ENCODE results near the gene KIAA1671. TPM values are rescaled to one million over a fixed set of nuclear protein-coding genes. Genes with fewer than 3 reads are reported as not detected.

KIAA1671 gene
- polyA plus RNA-seq, 1 of the 3 experiments (the other 2 are of a cell fraction): 7.4 TPM

DNA sequence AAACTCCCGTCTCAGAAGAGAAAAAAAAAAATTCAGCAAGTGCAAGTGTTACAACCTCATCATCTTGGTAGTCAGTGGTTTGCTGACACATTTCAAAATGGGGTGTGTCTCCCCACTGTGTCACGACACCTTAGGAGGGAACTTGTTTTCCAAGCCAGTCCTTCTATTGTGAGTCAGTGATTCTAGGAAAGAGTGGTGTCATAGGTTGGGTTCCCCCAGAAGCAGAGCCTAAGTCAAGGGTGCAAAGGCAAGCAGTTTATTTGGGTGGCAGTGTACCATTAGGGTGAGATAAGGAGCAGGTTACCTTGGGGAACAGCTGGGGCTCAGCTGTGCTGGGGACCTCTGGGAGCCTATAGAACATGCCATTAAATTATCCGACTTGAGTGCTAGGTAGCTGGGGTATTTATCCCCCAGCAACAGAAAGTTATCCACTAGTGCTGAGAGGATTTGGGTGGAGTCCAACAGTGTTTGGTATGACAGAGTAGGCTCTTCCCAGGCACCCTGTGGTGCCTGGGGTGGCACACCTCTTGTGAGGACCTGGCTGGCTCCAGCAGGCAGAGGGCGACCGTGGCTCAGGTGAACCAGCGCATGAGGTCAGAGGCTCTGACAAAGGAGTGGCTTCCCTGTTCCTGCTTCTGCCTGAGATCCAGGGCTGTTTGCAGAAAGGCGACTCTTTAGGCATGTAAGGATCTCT is 41.7 kb downstream of the KIAA1671 start:
- Histone ChIP-seq H3K9me3 (no peaks in the 10 kb centered on the region), H3K36me3 (replicated peaks in 1 of 2; ENCODE audit: control insufficient read depth in 1 of 2, insufficient read depth in 2 of 2, low read length in 1 of 2) (no peaks in the 10 kb centered on the region), H3K4me2 (no peak overlapping the region), H3K9me2 (no peaks in the 10 kb centered on the region), H4K20me1 (ENCODE audit: insufficient read depth) (no peaks in the 10 kb centered on the region), H3K27me3 (ENCODE audit: insufficient read depth) (no peaks in the 10 kb centered on the region), H3K27ac (ENCODE audit: low read depth in 2 of 2, low read length in 1 of 2) (no peak overlapping the region), H3F3A (replicated peaks; ENCODE audit: insufficient read depth) (peaks cover 10% of the 10 kb centered on the region), H3K9ac (no peak overlapping the region), H3K4me1 (ENCODE audit: control insufficient read depth in 1 of 2, insufficient read depth in 2 of 2, low read depth in 1 of 2, low read length in 1 of 2) (peaks cover 14 to 25% of the 10 kb centered on the region in 2 experiments; a peak in 3 of 4 replicates), H3K79me2 (ENCODE audit: insufficient read depth) (peaks cover 13% of the 10 kb centered on the region; the same call in 1 of the 2 replicates), H2AFZ (ENCODE audit: low read depth) (no peak overlapping the region), H3K4me3 (ENCODE audit: low read depth in 2 of 2, low read length in 1 of 2) (no peak overlapping the region)
- ChIA-PET POLR2A (no interaction called here), CTCF (interaction anchor here (0.6 to 1.4 kb wide), 2 partner anchors 55 to 110 kb away, joined by 3 read pairs; no protein-coding TSS in a partner anchor)
- no peak for DNase-seq
- TF ChIP-seq EP300 (IDR thresholded peaks at IDR 0.05; ENCODE audit: borderline replicate concordance in 1 of 2, low read depth in 1 of 2, low read length in 1 of 2): no peak
- no peak for TF ChIP-seq NRF1 (IDR thresholded peaks at IDR 0.05; ENCODE audit: low read depth, low read length)
- TF ChIP-seq FOSL2 (IDR thresholded peaks at IDR 0.05; ENCODE audit: borderline replicate concordance, low read depth): no peak
- TF ChIP-seq MXI1 (IDR thresholded peaks at IDR 0.05; ENCODE audit: low read depth, low read length): no peak
- no peak for TF ChIP-seq CHD2 (IDR thresholded peaks at IDR 0.05; ENCODE audit: low read length, partially characterized antibody)
- no peak for TF ChIP-seq FOXM1 (IDR thresholded peaks at IDR 0.05; ENCODE audit: low read depth)
- TF ChIP-seq SIN3A (IDR thresholded peaks at IDR 0.05; ENCODE audit: borderline replicate concordance, low read depth, low read length): no peak
- no peak for TF ChIP-seq RAD21 (IDR thresholded peaks at IDR 0.05; ENCODE audit: low read length)
- TF ChIP-seq, protein P1, sequence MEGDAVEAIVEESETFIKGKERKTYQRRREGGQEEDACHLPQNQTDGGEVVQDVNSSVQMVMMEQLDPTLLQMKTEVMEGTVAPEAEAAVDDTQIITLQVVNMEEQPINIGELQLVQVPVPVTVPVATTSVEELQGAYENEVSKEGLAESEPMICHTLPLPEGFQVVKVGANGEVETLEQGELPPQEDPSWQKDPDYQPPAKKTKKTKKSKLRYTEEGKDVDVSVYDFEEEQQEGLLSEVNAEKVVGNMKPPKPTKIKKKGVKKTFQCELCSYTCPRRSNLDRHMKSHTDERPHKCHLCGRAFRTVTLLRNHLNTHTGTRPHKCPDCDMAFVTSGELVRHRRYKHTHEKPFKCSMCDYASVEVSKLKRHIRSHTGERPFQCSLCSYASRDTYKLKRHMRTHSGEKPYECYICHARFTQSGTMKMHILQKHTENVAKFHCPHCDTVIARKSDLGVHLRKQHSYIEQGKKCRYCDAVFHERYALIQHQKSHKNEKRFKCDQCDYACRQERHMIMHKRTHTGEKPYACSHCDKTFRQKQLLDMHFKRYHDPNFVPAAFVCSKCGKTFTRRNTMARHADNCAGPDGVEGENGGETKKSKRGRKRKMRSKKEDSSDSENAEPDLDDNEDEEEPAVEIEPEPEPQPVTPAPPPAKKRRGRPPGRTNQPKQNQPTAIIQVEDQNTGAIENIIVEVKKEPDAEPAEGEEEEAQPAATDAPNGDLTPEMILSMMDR (IDR thresholded peaks at IDR 0.05): no peak
- TF ChIP-seq, protein P2, sequence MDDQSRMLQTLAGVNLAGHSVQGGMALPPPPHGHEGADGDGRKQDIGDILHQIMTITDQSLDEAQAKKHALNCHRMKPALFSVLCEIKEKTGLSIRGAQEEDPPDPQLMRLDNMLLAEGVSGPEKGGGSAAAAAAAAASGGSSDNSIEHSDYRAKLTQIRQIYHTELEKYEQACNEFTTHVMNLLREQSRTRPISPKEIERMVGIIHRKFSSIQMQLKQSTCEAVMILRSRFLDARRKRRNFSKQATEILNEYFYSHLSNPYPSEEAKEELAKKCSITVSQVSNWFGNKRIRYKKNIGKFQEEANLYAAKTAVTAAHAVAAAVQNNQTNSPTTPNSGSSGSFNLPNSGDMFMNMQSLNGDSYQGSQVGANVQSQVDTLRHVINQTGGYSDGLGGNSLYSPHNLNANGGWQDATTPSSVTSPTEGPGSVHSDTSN (IDR thresholded peaks at IDR 0.05): no peak
- TF ChIP-seq NFIC (IDR thresholded peaks at IDR 0.05; ENCODE audit: borderline replicate concordance): no peak
- 74% methylated on average over 3 of the region's 7 CpGs for WGBS (ENCODE audit: low lambda C conversion rate)

DNA sequence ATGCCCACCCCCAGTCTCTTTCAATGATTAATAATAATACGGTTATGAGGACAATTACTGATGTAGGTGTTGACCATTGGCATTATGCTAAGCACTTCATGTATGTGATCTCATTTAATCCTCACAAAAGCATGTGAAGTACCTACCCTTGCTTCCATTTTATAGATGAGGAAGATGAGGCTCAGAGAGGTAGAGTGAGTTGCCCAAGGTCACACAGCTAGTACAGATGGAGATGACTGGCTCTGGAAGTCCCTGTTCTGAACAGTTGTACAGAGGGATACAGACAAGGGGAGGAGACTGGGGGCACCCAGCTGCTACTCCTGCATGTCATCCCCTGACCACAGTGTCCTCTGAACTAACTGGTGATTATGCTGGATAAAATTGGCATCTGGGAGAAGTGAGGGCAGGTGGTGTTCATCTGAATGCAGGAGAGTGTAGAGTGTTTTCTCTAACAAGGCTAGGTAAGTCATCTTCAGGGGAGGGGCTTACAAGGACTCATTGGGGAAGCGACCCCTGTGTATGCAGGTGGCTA is 43.2 kb downstream of the KIAA1671 start:
- no peaks in the 10 kb centered on the region for H3K27me3 ChIP-seq (ENCODE audit: insufficient read depth)
- no peak overlapping the region for H2AFZ ChIP-seq (ENCODE audit: low read depth)
- H4K20me1 ChIP-seq (ENCODE audit: insufficient read depth): no peaks in the 10 kb centered on the region
- H3K79me2 ChIP-seq (ENCODE audit: insufficient read depth): peaks cover 8% of the 10 kb centered on the region; the same call in 1 of the 2 replicates
- no peak for DNase-seq
- H3K36me3 ChIP-seq (replicated peaks in 1 of 2; ENCODE audit: control insufficient read depth in 1 of 2, insufficient read depth in 2 of 2, low read length in 1 of 2): no peaks in the 10 kb centered on the region
- peaks cover 10% of the 10 kb centered on the region for H3F3A ChIP-seq (replicated peaks; ENCODE audit: insufficient read depth)
- no peak overlapping the region for H3K4me2 ChIP-seq
- peaks cover 14 to 25% of the 10 kb centered on the region in 2 experiments; a peak in 3 of 4 replicates for H3K4me1 ChIP-seq (ENCODE audit: control insufficient read depth in 1 of 2, insufficient read depth in 2 of 2, low read depth in 1 of 2, low read length in 1 of 2)
- ChIA-PET POLR2A (no interaction called here), CTCF (interaction anchor here (1.1 to 1.8 kb wide), 2 partner anchors 14 to 61 kb away, joined by 3 to 5 read pairs; no protein-coding TSS in a partner anchor)
- no peak overlapping the region for H3K4me3 ChIP-seq (ENCODE audit: low read depth in 2 of 2, low read length in 1 of 2)
- no peak overlapping the region for H3K9ac ChIP-seq
- no peaks in the 10 kb centered on the region for H3K9me2 ChIP-seq
- WGBS (ENCODE audit: low lambda C conversion rate): 88% methylated on average over 2 of the region's 2 CpGs
- H3K9me3 ChIP-seq: no peaks in the 10 kb centered on the region
- H3K27ac ChIP-seq (ENCODE audit: low read depth in 2 of 2, low read length in 1 of 2): no peak overlapping the region; a peak in 1 of 4 replicates
- TF ChIP-seq, protein P3, sequence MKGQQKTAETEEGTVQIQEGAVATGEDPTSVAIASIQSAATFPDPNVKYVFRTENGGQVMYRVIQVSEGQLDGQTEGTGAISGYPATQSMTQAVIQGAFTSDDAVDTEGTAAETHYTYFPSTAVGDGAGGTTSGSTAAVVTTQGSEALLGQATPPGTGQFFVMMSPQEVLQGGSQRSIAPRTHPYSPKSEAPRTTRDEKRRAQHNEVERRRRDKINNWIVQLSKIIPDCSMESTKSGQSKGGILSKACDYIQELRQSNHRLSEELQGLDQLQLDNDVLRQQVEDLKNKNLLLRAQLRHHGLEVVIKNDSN (IDR thresholded peaks at IDR 0.05; ENCODE audit: borderline replicate concordance, low read depth): no peak
- TF ChIP-seq, protein P2 (IDR thresholded peaks at IDR 0.05): no peak
- TF ChIP-seq, protein P4, sequence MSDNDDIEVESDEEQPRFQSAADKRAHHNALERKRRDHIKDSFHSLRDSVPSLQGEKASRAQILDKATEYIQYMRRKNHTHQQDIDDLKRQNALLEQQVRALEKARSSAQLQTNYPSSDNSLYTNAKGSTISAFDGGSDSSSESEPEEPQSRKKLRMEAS (IDR thresholded peaks at IDR 0.05; ENCODE audit: low read depth): no peak
- TF ChIP-seq RFX5 (IDR thresholded peaks at IDR 0.05; ENCODE audit: low read length) (no peak), TAF1 (IDR thresholded peaks at IDR 0.05; ENCODE audit: borderline replicate concordance, low read depth, low read length) (no peak)
- TF ChIP-seq, protein P5, sequence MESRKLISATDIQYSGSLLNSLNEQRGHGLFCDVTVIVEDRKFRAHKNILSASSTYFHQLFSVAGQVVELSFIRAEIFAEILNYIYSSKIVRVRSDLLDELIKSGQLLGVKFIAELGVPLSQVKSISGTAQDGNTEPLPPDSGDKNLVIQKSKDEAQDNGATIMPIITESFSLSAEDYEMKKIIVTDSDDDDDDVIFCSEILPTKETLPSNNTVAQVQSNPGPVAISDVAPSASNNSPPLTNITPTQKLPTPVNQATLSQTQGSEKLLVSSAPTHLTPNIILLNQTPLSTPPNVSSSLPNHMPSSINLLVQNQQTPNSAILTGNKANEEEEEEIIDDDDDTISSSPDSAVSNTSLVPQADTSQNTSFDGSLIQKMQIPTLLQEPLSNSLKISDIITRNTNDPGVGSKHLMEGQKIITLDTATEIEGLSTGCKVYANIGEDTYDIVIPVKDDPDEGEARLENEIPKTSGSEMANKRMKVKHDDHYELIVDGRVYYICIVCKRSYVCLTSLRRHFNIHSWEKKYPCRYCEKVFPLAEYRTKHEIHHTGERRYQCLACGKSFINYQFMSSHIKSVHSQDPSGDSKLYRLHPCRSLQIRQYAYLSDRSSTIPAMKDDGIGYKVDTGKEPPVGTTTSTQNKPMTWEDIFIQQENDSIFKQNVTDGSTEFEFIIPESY (IDR thresholded peaks at IDR 0.05; ENCODE audit: borderline replicate concordance, low read depth): no peak
- TF ChIP-seq, protein P6, sequence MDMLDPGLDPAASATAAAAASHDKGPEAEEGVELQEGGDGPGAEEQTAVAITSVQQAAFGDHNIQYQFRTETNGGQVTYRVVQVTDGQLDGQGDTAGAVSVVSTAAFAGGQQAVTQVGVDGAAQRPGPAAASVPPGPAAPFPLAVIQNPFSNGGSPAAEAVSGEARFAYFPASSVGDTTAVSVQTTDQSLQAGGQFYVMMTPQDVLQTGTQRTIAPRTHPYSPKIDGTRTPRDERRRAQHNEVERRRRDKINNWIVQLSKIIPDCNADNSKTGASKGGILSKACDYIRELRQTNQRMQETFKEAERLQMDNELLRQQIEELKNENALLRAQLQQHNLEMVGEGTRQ (IDR thresholded peaks at IDR 0.05; ENCODE audit: borderline replicate concordance, low read depth, low read length): no peak
